ENCODE results near the gene RBP5.

Gene RBP5, protein sequence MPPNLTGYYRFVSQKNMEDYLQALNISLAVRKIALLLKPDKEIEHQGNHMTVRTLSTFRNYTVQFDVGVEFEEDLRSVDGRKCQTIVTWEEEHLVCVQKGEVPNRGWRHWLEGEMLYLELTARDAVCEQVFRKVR

DNA sequence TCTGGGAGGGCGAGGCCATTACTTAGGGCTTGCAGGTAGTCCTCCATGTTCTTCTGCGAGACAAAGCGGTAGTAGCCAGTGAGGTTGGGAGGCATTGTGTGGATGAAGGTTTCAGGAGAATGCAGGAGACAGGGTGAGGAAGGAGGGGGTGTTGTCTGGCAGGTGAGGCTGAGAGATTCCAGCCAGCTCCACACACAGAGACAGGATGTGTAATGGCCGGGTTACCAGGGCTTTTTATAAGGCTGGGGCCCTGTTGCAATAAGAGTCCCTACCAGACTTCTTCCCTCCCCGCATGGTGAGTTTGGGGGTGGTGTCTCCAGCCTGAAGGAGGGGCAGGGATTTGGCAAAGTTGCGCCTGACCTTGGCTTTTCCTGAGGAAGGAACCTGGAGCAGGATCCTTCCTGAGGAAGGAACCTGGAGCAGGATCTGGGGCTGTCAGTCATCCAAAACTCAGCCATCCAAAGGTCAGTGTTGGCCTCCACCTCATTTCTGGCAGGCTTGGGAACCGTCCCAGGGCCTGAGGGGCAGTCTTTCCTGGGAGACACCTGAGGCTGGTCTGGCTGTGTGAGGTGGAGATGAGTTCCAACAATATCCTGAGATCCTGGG is at the start of gene RBP5:
RBP5 (minus strand) TSS at position 209 of the 606 bp plus-strand sequence; CDS start at position 95, 114 bp downstream.
- Histone ChIP-seq H3K4me3 (ENCODE audit: low read depth, low read length) (peak within 1 kb of the TSS; percentile 79), H3K27ac (ENCODE audit: extremely low read depth, low read depth, low read length) (no peak within 1 kb of the TSS; the same call in 1 of the 2 replicates), H3K4me1 (ENCODE audit: control insufficient read depth, insufficient read depth, low read length) (peaks cover 3% of the 10 kb centered on the region; the same call in 1 of the 2 replicates), H3K36me3 (ENCODE audit: control insufficient read depth in 2 of 2, insufficient read depth in 1 of 2, low read length in 2 of 2) (peaks cover 0 to 11% of the 10 kb centered on the region in 2 experiments; a peak in 1 of 3 replicates), H3K9me3 (ENCODE audit: control insufficient read depth, insufficient read depth, low read depth, low read length) (no peaks in the 10 kb centered on the region)
- TF ChIP-seq ZNF624 (tag by site-specific recombination; IDR thresholded peaks at IDR 0.05) = no peak
- TF ChIP-seq MYNN (tag by site-specific recombination; IDR thresholded peaks at IDR 0.05; ENCODE audit: borderline replicate concordance) = peak; percentile 81
- ChIA-PET POLR2A (no interaction called here), CTCF (interaction anchor here (1.0 to 1.5 kb wide), 2 partner anchors 36 to 259 kb away, joined by 4 to 6 read pairs; partner anchors contain the start of gene C1R)

DNA sequence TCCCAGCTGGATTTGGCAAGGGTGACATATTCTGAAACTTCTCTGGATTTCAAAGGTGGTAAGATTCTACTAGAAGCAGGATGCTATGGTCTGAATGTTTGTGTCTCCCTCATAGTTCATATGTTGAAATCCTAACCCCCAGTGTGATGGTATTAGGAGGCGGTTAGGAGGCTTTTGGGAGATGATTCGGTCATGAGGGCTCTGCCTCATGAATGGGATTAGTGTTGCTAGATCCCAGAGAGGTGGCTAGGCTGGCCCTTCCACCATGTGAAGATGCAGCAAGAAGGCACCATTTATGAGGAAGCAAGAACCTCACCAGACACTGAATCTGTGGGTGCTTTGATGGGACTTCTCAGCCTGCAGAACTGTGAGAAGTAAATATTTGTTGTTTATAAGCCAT is 49.8 kb upstream of the RBP5 start:
- no peaks in the 10 kb centered on the region for H3K36me3 ChIP-seq (ENCODE audit: control insufficient read depth in 2 of 2, insufficient read depth in 1 of 2, low read length in 2 of 2)
- no peak overlapping the region for H3K4me3 ChIP-seq (ENCODE audit: low read depth, low read length)
- H3K27ac ChIP-seq (ENCODE audit: extremely low read depth, low read depth, low read length) = no peak overlapping the region
- ChIA-PET POLR2A (no interaction called here), CTCF (interaction anchor here (1.0 to 1.1 kb wide), 2 partner anchors 9 to 16 kb away, joined by 3 read pairs; no protein-coding TSS in a partner anchor)
- no peaks in the 10 kb centered on the region for H3K9me3 ChIP-seq (ENCODE audit: control insufficient read depth, insufficient read depth, low read depth, low read length)
- TF ChIP-seq ZNF747 (tag by site-specific recombination; IDR thresholded peaks at IDR 0.05) (no peak), ZNF132 (tag by site-specific recombination; IDR thresholded peaks at IDR 0.05; ENCODE audit: borderline replicate concordance) (no peak), ZNF610 (tag by site-specific recombination; IDR thresholded peaks at IDR 0.05; ENCODE audit: borderline replicate concordance) (no peak), ZNF660 (tag by site-specific recombination; IDR thresholded peaks at IDR 0.05) (no peak), IKZF3 (tag by site-specific recombination; IDR thresholded peaks at IDR 0.05) (no peak), MZF1 (tag by site-specific recombination; IDR thresholded peaks at IDR 0.05; ENCODE audit: borderline replicate concordance) (no peak), ZFHX2 (tag by site-specific recombination; conservative IDR thresholded peaks at IDR 0.05) (no peak), SP7 (tag by site-specific recombination; IDR thresholded peaks at IDR 0.05) (no peak), ZNF585B (tag by site-specific recombination; IDR thresholded peaks at IDR 0.05) (no peak)
- TF ChIP-seq, protein P1, sequence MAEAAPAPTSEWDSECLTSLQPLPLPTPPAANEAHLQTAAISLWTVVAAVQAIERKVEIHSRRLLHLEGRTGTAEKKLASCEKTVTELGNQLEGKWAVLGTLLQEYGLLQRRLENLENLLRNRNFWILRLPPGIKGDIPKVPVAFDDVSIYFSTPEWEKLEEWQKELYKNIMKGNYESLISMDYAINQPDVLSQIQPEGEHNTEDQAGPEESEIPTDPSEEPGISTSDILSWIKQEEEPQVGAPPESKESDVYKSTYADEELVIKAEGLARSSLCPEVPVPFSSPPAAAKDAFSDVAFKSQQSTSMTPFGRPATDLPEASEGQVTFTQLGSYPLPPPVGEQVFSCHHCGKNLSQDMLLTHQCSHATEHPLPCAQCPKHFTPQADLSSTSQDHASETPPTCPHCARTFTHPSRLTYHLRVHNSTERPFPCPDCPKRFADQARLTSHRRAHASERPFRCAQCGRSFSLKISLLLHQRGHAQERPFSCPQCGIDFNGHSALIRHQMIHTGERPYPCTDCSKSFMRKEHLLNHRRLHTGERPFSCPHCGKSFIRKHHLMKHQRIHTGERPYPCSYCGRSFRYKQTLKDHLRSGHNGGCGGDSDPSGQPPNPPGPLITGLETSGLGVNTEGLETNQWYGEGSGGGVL (tag by site-specific recombination; IDR thresholded peaks at IDR 0.05) = no peak
- TF ChIP-seq, protein P2, sequence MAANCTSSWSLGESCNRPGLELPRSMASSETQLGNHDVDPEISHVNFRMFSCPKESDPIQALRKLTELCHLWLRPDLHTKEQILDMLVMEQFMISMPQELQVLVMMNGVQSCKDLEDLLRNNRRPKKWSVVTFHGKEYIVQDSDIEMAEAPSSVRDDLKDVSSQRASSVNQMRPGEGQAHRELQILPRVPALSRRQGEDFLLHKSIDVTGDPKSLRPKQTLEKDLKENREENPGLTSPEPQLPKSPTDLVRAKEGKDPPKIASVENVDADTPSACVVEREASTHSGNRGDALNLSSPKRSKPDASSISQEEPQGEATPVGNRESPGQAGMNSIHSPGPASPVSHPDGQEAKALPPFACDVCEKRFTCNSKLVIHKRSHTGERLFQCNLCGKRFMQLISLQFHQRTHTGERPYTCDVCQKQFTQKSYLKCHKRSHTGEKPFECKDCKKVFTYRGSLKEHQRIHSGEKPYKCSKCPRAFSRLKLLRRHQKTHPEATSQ (tag by site-specific recombination; IDR thresholded peaks at IDR 0.05) = no peak
- H3K4me1 ChIP-seq (ENCODE audit: control insufficient read depth, insufficient read depth, low read length) = no peaks in the 10 kb centered on the region

DNA sequence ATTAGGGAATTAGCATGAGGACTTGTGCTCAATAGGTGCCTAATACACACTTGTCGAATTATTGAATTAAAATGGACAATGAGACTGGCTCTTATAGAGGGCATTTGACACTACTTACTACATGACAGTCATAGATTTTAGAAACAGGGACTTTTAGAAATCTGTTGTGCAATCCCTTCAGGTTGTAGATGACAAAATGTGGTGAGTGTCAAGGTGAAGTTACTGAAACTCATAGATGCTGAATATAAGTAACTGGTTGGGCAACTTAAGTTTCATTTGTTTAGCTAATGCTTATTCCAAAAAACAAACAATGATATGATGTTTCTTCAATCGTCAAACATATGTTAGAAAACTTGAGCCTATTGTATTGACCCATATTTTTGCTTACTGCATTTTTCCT is 47.9 kb upstream of the RBP5 start:
- H3K9me3 ChIP-seq (ENCODE audit: control insufficient read depth, insufficient read depth, low read depth, low read length) = no peaks in the 10 kb centered on the region
- H3K4me1 ChIP-seq (ENCODE audit: control insufficient read depth, insufficient read depth, low read length) = no peaks in the 10 kb centered on the region
- ChIA-PET POLR2A (no interaction called here), CTCF (interaction anchor here (1.1 kb wide), 1 partner anchor 14 kb away, joined by 3 read pairs; no protein-coding TSS in a partner anchor)
- H3K36me3 ChIP-seq (ENCODE audit: control insufficient read depth in 2 of 2, insufficient read depth in 1 of 2, low read length in 2 of 2) = no peaks in the 10 kb centered on the region
- no peak overlapping the region for H3K4me3 ChIP-seq (ENCODE audit: low read depth, low read length)
- no peak overlapping the region for H3K27ac ChIP-seq (ENCODE audit: extremely low read depth, low read depth, low read length)
- TF ChIP-seq ZNF548 (tag by site-specific recombination; IDR thresholded peaks at IDR 0.05) (no peak), TCF7L2 (IDR thresholded peaks at IDR 0.05; ENCODE audit: borderline replicate concordance, low read depth, low read length) (no peak), ZNF76 (tag by site-specific recombination; IDR thresholded peaks at IDR 0.05; ENCODE audit: borderline replicate concordance, low read depth) (no peak), ZNF350 (tag by site-specific recombination; IDR thresholded peaks at IDR 0.05) (no peak), ZNF792 (tag by site-specific recombination; IDR thresholded peaks at IDR 0.05) (no peak), GLIS1 (tag by site-specific recombination; IDR thresholded peaks at IDR 0.05) (no peak), SCRT1 (tag by site-specific recombination; IDR thresholded peaks at IDR 0.05; ENCODE audit: borderline replicate concordance) (no peak), OSR2 (tag by site-specific recombination; IDR thresholded peaks at IDR 0.05) (no peak)
- TF ChIP-seq, protein P3, sequence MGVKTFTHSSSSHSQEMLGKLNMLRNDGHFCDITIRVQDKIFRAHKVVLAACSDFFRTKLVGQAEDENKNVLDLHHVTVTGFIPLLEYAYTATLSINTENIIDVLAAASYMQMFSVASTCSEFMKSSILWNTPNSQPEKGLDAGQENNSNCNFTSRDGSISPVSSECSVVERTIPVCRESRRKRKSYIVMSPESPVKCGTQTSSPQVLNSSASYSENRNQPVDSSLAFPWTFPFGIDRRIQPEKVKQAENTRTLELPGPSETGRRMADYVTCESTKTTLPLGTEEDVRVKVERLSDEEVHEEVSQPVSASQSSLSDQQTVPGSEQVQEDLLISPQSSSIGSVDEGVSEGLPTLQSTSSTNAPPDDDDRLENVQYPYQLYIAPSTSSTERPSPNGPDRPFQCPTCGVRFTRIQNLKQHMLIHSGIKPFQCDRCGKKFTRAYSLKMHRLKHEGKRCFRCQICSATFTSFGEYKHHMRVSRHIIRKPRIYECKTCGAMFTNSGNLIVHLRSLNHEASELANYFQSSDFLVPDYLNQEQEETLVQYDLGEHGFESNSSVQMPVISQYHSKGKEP (tag by site-specific recombination; IDR thresholded peaks at IDR 0.05) = no peak
- TF ChIP-seq, protein P4, sequence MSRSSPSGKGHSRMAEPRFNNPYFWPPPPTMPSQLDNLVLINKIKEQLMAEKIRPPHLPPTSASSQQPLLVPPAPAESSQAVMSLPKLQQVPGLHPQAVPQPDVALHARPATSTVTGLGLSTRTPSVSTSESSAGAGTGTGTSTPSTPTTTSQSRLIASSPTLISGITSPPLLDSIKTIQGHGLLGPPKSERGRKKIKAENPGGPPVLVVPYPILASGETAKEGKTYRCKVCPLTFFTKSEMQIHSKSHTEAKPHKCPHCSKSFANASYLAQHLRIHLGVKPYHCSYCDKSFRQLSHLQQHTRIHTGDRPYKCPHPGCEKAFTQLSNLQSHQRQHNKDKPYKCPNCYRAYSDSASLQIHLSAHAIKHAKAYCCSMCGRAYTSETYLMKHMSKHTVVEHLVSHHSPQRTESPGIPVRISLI (tag by site-specific recombination; IDR thresholded peaks at IDR 0.05) = no peak
- TF ChIP-seq, protein P5, sequence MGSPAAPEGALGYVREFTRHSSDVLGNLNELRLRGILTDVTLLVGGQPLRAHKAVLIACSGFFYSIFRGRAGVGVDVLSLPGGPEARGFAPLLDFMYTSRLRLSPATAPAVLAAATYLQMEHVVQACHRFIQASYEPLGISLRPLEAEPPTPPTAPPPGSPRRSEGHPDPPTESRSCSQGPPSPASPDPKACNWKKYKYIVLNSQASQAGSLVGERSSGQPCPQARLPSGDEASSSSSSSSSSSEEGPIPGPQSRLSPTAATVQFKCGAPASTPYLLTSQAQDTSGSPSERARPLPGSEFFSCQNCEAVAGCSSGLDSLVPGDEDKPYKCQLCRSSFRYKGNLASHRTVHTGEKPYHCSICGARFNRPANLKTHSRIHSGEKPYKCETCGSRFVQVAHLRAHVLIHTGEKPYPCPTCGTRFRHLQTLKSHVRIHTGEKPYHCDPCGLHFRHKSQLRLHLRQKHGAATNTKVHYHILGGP (tag by site-specific recombination; IDR thresholded peaks at IDR 0.05) = no peak
